NCI-H82 (cell line): ENCODE results near the gene CDC42BPG.
"Not testable (repeated sequence)": the region's sequence is repeated elsewhere in the genome, so short reads cannot be mapped to it uniquely, and the experiment has no call there.

Experiments used
- DNase-seq: peaks from one replicate; lab custom pipeline; 2025; lab: John Stamatoyannopoulos, UW

Gene CDC42BPG

GRCh38 chr11:64834723-64835615, 9.5 kb downstream of the CDC42BPG start:
- DNase-seq: no peak

- DNase-seq: no peak
Measured at GRCh38 chr11:64834031-64834722, 10.3 kb downstream of the CDC42BPG start.

GRCh38 chr11:64833509-64833908, 10.9 kb downstream of the CDC42BPG start:
- no peak for DNase-seq

- no peak for DNase-seq
Measured at GRCh38 chr11:64833198-64833502, 11.3 kb downstream of the CDC42BPG start.

- no peak for DNase-seq
Measured at GRCh38 chr11:64832467-64833197, 11.8 kb downstream of the CDC42BPG start.

- no peak for DNase-seq
Measured at GRCh38 chr11:64831411-64831891, 13.0 kb downstream of the CDC42BPG start.

- no peak for DNase-seq
Measured at GRCh38 chr11:64829536-64830251, 14.8 kb downstream of the CDC42BPG start.

GRCh38 chr11:64827451-64827839, 17.0 kb downstream of the CDC42BPG start:
- DNase-seq: no peak

GRCh38 chr11:64826578-64827450, 17.6 kb downstream of the CDC42BPG start:
- no peak for DNase-seq

GRCh38 chr11:64826062-64826461, 18.4 kb downstream of the CDC42BPG start:
- DNase-seq: no peak

- DNase-seq: no peak
Measured at GRCh38 chr11:64823568-64824119, 20.8 kb downstream of the CDC42BPG start.

GRCh38 chr11:64817476-64817875, 27.0 kb downstream of the CDC42BPG start:
- no peak for DNase-seq

- DNase-seq: not testable (repeated sequence)
Measured at GRCh38 chr11:64815433-64815832, 29.0 kb downstream of the CDC42BPG start.

- DNase-seq: no peak
Measured at GRCh38 chr11:64814712-64815187, 29.7 kb downstream of the CDC42BPG start.

- no peak for DNase-seq
Measured at GRCh38 chr11:64813826-64814225, 30.6 kb downstream of the CDC42BPG start.

GRCh38 chr11:64810891-64811272, 33.6 kb downstream of the CDC42BPG start:
- DNase-seq: peak; percentile 58

GRCh38 chr11:64810271-64810890, 34.1 kb downstream of the CDC42BPG start, which contains the start of gene MEN1:
Gene MEN1 (minus strand): TSS chr11:64810551. CDS start chr11:64810109, 442 bp downstream.
- peak; percentile 98 for DNase-seq

GRCh38 chr11:64809781-64810241, 34.6 kb downstream of the CDC42BPG start:
- DNase-seq: peak; percentile 37

- no peak for DNase-seq
Measured at GRCh38 chr11:64805481-64805880, 39.0 kb downstream of the CDC42BPG start.
